Kasumi-1 (cell line): ENCODE measurements around the gene HOXD4.
A peak's percentile ranks its signal among the peaks of the same experiment; 100 is the strongest.

Experiments
- DNase-seq, 2 experiments: peaks; one replicate each; lab custom pipeline; 2025; lab: John Stamatoyannopoulos, UW

HOXD4 gene

GRCh38 chr2:176114120-176114929, 37.0 kb upstream of the HOXD4 start:
- no peak for DNase-seq

DNA sequence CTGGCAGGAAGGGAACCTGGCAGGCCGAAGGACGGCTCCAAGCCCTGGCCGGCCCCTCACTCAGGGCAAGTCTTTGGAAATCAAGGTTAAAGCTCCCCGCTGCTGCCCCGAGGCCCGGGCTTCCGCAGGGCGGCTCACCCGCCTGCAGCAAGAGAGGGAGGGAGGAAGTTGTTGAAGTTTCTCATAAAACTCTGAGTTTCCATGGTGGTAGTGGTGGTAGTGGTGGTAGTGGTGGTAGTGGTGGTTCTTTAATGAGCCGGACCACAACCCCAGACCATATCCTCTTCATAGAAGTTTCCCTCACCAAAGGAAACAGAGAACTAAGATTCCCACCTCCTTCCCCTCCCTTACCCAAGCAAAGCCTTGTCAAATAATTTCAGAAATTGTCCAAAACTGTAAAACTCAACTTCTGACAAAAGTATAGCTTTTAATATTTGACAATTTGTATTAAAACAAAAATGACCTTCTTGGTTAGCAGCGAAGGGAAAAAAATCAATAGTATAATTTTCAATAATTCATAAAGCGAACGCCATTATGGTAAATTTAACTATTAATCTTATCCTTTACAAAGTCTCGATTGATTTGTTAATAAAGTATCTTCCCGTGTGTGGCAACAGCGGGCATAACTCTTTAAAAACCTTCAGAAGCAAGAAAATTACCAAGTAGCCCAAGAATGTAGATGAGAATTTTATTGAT, 36.3 kb upstream of the HOXD4 start:
- peak in 1 of 2 experiments; percentile 26 for DNase-seq

- no peak for DNase-seq
Observed at GRCh38 chr2:176115883-176116813, 35.2 kb upstream of the HOXD4 start, which contains the start of gene HOXD10. Gene HOXD10, plus strand, starts transcription at chr2:176116778. Its CDS starts 56 bp downstream, at chr2:176116834.

DNA sequence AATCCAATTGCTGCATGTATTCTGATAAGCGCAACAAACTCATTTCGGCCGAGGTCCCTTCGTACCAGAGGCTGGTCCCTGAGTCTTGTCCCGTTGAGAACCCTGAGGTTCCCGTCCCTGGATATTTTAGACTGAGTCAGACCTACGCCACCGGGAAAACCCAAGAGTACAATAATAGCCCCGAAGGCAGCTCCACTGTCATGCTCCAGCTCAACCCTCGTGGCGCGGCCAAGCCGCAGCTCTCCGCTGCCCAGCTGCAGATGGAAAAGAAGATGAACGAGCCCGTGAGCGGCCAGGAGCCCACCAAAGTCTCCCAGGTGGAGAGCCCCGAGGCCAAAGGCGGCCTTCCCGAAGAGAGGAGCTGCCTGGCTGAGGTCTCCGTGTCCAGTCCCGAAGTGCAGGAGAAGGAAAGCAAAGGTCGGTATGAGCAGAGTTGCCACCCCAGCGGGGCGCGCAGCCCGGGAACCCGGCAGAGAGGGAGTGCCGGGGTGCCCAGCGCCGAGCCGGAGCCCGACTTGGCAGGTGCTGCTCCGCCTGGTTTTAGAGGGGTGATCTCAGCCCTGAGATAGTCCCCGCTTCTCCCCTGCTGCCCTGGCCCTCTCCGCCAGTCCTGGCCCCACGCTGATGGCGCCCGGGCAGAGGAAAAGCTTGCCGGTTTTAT, 34.1 kb upstream of the HOXD4 start:
- no peak for DNase-seq

GRCh38 chr2:176117823-176118371, 33.5 kb upstream of the HOXD4 start:
- DNase-seq = no peak

- DNase-seq = peak; percentile 84 to 86
Observed at GRCh38 chr2:176118601-176119339, 32.6 kb upstream of the HOXD4 start.

DNA sequence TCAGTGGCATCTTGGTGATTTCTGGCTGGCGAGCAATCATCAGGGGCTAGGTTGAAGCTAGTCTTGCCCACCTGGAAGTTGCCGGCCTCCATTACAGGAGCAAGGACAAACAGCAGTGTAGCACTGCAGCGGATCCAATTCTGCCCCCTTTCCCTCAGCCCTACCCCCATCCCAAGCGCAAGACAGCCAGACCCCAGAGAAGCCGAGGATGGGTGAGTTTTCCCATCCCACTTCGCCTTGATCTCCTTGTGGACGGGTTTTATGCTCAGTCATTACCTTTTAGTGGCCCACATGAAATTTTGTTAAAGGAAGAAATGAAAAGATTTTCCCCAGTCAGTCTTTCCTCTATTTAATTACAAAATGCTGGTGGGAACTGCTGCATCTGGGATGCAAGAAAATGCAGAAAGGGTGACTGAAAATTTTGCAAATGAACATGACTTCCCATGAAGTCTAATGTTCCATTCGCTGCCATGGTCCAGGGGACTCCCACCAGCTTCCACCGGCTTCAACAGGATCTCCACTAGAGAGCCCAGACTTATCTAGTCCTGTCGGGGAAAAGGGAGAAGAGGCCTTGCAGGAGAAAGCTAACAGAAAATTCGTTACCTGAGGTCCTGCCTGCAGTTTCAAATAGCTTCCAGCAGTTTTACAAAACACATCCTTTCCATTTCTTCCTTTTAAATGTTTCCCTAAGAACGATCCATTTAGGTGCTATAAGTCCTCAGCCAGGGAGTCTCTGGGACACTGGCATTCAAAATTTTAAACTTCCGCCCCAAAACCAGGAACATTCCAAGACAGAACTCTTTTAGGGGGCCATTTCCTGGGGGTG, 30.8 kb upstream of the HOXD4 start:
- no peak for DNase-seq

- no peak for DNase-seq
Observed at GRCh38 chr2:176121190-176122051, 29.9 kb upstream of the HOXD4 start.

- no peak for DNase-seq
Observed at GRCh38 chr2:176122052-176122682, 29.2 kb upstream of the HOXD4 start.

- DNase-seq = no peak
Observed at GRCh38 chr2:176122683-176123410, 28.5 kb upstream of the HOXD4 start, which contains the start of gene HOXD9. Gene HOXD9, plus strand, starts transcription at chr2:176122719. Its CDS starts 50 bp downstream, at chr2:176122769.

- no peak for DNase-seq
Observed at GRCh38 chr2:176123411-176124109, 27.8 kb upstream of the HOXD4 start.

DNA sequence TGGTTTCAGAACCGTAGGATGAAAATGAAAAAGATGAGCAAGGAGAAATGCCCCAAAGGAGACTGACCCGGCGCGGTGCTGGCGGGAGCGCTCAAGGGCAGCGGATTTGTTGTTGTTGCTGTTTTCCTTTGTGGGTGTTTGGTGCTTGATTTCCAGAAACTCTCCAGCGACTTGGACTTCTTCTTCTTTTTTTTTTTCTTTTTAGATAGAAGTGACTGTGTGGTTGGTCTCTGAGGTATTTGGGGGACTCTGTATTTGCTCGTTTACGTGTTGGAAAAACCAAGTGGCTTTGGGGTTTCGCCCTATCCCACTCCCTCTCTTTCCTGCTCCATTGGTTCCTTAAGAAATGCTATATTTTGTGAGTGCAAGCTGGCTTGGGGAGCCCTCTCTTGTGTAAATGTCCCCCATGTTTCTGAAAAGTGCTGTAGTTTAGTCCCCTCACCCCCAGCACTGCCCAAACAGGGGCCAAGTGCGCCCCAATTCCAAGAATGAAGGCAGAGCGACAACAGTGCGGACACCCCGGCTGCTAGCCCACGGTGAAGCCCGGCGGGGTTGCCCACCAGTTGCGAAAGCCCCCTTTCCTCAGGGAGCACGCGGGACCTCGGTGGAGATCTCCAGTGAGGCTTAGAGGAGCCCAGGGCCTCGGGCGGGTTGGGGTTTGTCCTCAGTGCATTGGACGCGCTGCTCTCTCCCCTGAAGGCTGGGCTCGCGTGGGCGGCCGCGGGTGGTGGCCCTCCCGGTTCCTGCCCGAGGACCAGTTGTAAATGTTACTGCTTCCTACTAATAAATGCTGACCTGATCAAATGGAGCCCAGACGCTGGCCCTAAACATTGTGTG, 27.0 kb upstream of the HOXD4 start:
- no peak for DNase-seq

- no peak for DNase-seq
Observed at GRCh38 chr2:176124947-176125771, 26.2 kb upstream of the HOXD4 start.

- DNase-seq = no peak
Observed at GRCh38 chr2:176125772-176126054, 25.6 kb upstream of the HOXD4 start.
